Mesodermal cell (in vitro differentiated cells): Measurements from ENCODE around the gene RABGGTB.
"Not testable (repeated sequence)": the region's sequence is repeated elsewhere in the genome, so short reads cannot be mapped to it uniquely, and the experiment has no call there.

Source experiments
- H3K27ac ChIP-seq: 2 replicates; pipeline ENCODE4 v1.7.0; 2013; ENCODE audit warnings: mild to moderate bottlenecking, low read depth, low read length, moderate library complexity; ENCODE audit not compliant: severe bottlenecking
- H3K36me3 ChIP-seq: 2 replicates; pipeline ENCODE4 v1.7.1; 2013; ENCODE audit warnings: mild to moderate bottlenecking, low read length, moderate library complexity; ENCODE audit not compliant: control insufficient read depth, insufficient read depth
- H3K4me1 ChIP-seq: one replicate; pipeline ENCODE4 v1.7.1; 2013; ENCODE audit warnings: mild to moderate bottlenecking, low read length; ENCODE audit not compliant: insufficient read depth, control insufficient read depth, poor library complexity, severe bottlenecking
- H3K4me3 ChIP-seq: 2 replicates; pipeline ENCODE4 v1.7.0; 2013; ENCODE audit warnings: low read length, control low read depth, mild to moderate bottlenecking; ENCODE audit not compliant: insufficient read depth, poor library complexity, severe bottlenecking; ENCODE audit errors: extremely low read depth
- H3K9me3 ChIP-seq: 2 replicates; pipeline ENCODE4 v1.7.1; 2013; ENCODE audit warnings: mild to moderate bottlenecking, low read length, moderate library complexity; ENCODE audit not compliant: control insufficient read depth
- WGBS, 2 experiments: methylation state at CpG; one replicate each; pipeline ENCODE4 v1.1.5; 2013; ENCODE audit warnings: missing lambda C conversion rate in 2 of 2; ENCODE audit not compliant: insufficient coverage in 2 of 2; 5-methylcytosine and 5-hydroxymethylcytosine counted together

Gene RABGGTB

DNA sequence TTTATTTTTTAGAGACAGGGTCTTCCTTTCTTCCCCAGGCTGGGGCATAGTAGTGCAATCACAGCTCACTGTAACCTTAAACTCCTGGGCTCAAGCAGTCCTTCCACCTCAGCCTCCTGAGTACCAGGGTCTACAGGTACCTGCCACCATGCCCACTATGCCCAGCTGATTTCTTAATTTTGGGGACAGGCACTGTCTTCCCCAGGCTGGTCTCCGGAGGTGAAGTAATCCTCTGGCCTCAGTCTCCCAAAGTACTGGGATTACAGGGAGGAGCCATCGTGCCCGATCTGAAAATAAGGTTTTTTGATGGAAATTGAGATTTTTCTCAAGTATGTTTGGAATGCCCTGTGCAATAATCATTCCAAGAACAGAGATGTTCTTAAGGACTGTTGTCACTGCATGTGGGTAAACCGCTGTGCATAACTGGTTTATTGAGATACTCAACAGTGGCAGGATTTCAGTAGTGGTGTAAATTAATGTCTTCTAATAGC lies 9.7 kb downstream of the RABGGTB start:
- H3K27ac ChIP-seq = no peak overlapping the region
- WGBS, 2 experiments = 90 to 100% methylated on average over 2 to 4 of the region's 4 CpGs
- peaks cover 66% of the 10 kb centered on the region for H3K36me3 ChIP-seq
- no peaks in the 10 kb centered on the region for H3K9me3 ChIP-seq
- H3K4me3 ChIP-seq = no peak overlapping the region
- H3K4me1 ChIP-seq = no peaks in the 10 kb centered on the region

DNA sequence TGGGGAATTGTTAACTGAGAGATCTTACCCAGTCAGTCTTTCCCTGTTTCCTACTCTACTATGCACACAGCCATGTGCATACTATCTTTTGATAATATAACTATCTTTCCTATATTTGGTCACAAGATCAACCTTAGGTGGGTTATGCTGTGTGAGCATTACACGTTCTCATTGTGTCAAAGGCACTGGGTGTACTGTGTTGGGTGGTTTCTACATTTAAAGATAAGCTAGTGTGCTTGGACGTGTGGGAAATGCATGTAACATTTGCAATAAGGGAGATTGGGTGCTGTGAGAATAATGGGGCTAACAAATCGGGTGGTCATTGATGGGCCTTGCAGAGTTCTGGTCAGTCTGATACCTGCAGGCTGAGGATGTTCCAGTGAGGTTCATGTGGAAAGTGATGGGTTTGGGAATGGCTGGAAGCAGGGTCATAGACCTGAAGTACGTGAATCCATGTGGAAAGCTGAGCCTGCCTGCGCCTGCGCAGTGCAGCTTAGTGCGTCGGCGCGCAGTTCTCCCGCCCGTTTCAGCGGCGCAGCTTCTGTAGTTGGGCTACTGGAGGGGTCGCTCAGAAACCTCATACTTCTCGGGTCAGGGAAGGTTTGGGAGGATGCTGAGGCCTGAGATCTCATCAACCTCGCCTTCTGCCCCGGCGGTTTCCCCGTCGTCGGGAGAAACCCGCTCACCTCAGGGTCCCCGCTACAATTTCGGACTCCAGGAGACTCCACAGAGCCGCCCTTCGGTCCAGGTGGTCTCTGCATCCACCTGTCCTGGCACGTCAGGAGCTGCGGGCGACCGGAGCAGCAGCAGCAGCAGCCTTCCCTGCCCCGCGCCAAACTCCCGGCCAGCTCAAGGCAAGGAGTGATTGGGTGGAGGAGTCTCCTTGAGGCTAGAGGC lies 10.6 kb downstream of the RABGGTB start, which contains the start of gene MSH4:
Gene MSH4, plus strand, starts transcription at position 507 of the 897 bp plus-strand sequence. Its CDS starts 104 bp downstream, at position 611.
- H3K4me1 ChIP-seq = no peaks in the 10 kb centered on the region
- H3K27ac ChIP-seq = no peak within 1 kb of the TSS
- no peak within 1 kb of the TSS for H3K4me3 ChIP-seq
- 96% methylated on average over 30 to 34 of the region's 34 CpGs for WGBS, 2 experiments
- H3K9me3 ChIP-seq = no peaks in the 10 kb centered on the region
- H3K36me3 ChIP-seq = peaks cover 57% of the 10 kb centered on the region

- 83 to 96% methylated on average over 1 to 3 of the region's 6 CpGs for WGBS, 2 experiments
- Histone ChIP-seq H3K36me3 (peaks cover 52% of the 10 kb centered on the region), H3K27ac (no peak overlapping the region), H3K4me3 (no peak overlapping the region), H3K4me1 (no peaks in the 10 kb centered on the region), H3K9me3 (no peaks in the 10 kb centered on the region)
Measured at GRCh38 chr1:75797273-75797588, 11.2 kb downstream of the RABGGTB start.

GRCh38 chr1:75797606-75798216 lies 11.7 kb downstream of the RABGGTB start:
- no peaks in the 10 kb centered on the region for H3K9me3 ChIP-seq
- H3K27ac ChIP-seq = no peak overlapping the region
- 96 to 100% methylated on average over 5 of the region's 13 CpGs for WGBS, 2 experiments
- H3K4me3 ChIP-seq = no peak overlapping the region
- H3K4me1 ChIP-seq = no peaks in the 10 kb centered on the region
- H3K36me3 ChIP-seq = peaks cover 47% of the 10 kb centered on the region

- WGBS, 2 experiments = 89 to 100% methylated on average over 1 of the region's 2 CpGs
- H3K36me3 ChIP-seq = peaks cover 10% of the 10 kb centered on the region
- H3K9me3 ChIP-seq, H3K4me1 ChIP-seq, H3K27ac ChIP-seq, H3K4me3 ChIP-seq: not testable (repeated sequence)
Measured at GRCh38 chr1:75801480-75801879, 15.4 kb downstream of the RABGGTB start.

GRCh38 chr1:75808921-75809320 lies 22.9 kb downstream of the RABGGTB start:
- Histone ChIP-seq H3K4me3 (no peak overlapping the region), H3K27ac (no peak overlapping the region), H3K9me3 (no peaks in the 10 kb centered on the region), H3K4me1 (no peaks in the 10 kb centered on the region), H3K36me3 (no peaks in the 10 kb centered on the region)
- 83 to 100% methylated on average over 1 to 2 of the region's 4 CpGs for WGBS, 2 experiments

DNA sequence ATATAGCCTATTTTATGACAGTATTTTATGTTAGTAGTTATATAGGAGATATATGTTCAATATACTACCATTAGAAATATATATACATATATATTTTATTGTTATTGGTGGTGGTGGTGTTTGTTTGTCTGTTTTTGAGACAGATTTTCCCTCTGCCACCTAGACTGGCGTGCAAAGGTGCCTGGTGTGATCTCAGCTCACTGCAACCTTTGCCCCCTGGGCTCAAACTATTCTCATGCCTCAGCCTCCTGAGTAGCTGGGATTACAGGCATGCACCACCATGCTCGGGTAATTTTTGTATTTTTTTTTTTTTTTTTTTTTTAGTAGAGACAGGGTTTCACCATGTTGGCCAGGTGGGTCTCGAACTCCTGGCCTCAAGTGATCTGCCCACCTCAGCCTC lies 24.1 kb downstream of the RABGGTB start:
- H3K4me1 ChIP-seq, H3K4me3 ChIP-seq, H3K9me3 ChIP-seq, H3K36me3 ChIP-seq, H3K27ac ChIP-seq: not testable (repeated sequence)
- 86% methylated on average over 1 of the region's 3 CpGs; no CpG with 5 or more reads in 1 of the 2 experiments for WGBS, 2 experiments

DNA sequence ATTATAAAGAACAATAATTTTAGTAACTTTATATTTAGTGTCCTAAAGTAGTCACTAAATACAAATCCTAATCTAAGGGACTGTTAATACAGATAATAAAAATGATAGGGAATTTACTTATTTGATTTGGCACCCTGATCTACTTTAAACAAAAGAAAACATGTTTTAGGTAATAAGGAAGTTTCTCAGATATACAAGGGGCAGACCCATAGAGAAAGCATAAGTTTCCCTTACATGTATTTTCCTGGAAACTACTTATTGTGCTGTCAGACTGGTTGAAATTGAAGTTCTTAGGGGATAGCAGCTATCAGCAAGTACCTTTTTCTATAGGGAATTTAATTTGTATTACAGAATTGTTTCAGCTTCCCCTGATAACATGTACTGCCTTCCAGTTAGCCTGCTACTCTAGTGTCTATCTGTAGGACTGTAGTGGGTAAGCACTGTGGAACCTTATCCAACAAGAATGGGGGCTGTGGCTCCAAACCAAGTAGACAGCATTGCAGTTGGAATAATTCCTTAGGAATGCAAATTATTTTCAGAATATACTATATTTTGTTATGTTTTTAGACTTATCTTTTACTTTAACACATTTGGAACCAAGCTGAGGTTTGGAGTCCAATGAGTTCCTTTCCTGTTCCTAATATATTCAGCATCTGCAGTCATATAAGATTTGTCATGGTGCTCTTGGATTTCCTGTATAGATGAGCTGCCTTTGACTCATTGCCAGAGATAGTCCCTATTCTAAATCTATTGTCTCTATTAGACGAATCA lies 25.3 kb downstream of the RABGGTB start:
- WGBS, 2 experiments = no CpG with 5 or more reads among the region's 1 CpG

DNA sequence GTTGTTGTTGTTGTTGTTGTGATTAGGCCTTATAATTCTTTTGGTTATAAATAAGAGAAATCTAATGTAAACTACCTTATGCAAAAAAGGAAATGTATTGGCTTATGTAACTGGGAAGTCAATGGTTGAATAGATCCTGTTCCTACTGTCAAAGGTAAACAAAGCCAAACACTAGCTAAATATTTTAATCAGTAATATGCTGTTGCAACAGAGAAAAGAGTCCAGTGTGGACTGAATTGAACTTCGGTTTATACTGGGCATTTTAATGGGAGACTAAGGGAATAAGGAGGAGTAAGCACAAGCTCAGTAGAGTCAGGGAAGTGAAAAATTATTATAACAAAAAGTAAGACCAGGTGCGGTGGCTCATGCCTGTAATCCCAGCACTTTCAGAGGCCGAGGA lies 26.0 kb downstream of the RABGGTB start:
- Histone ChIP-seq H3K27ac (no peak overlapping the region), H3K36me3 (no peaks in the 10 kb centered on the region), H3K9me3 (no peaks in the 10 kb centered on the region), H3K4me3 (no peak overlapping the region), H3K4me1 (no peaks in the 10 kb centered on the region)
- WGBS, 2 experiments = 89 to 92% methylated on average over 3 of the region's 3 CpGs

More for the DNA sequence above, 25.3 kb downstream of the RABGGTB start:
- Histone ChIP-seq H3K27ac (no peak overlapping the region), H3K4me1 (no peaks in the 10 kb centered on the region), H3K4me3 (no peak overlapping the region), H3K9me3 (no peaks in the 10 kb centered on the region), H3K36me3 (no peaks in the 10 kb centered on the region)

GRCh38 chr1:75823596-75823995 lies 37.5 kb downstream of the RABGGTB start:
- WGBS, 2 experiments = no CpG with 5 or more reads among the region's 1 CpG
- H3K36me3 ChIP-seq, H3K27ac ChIP-seq, H3K9me3 ChIP-seq, H3K4me3 ChIP-seq, H3K4me1 ChIP-seq: not testable (repeated sequence)
